Effector CD8-positive, alpha-beta T cell (primary cell): ENCODE results near the gene SNX13.

ENCODE experiments used
- DNase-seq: peaks from one replicate; lab custom pipeline; 2025; lab: John Stamatoyannopoulos, UW

SNX13 gene

GRCh38 chr7:17774716-17775288 is 165.5 kb downstream of the SNX13 start:
- no peak for DNase-seq

- DNase-seq: no peak
Measured at GRCh38 chr7:17774248-17774647, 166.0 kb downstream of the SNX13 start.

GRCh38 chr7:17773289-17773626 is 167.0 kb downstream of the SNX13 start:
- no peak for DNase-seq

- no peak for DNase-seq
Measured at GRCh38 chr7:17772581-17773288, 167.6 kb downstream of the SNX13 start.

GRCh38 chr7:17771901-17772408 is 168.3 kb downstream of the SNX13 start:
- no peak for DNase-seq

GRCh38 chr7:17770710-17771375 is 169.5 kb downstream of the SNX13 start:
- no peak for DNase-seq

- peak; percentile 1 for DNase-seq
Measured at GRCh38 chr7:17769918-17770317, 170.4 kb downstream of the SNX13 start.

- DNase-seq: no peak
Measured at GRCh38 chr7:17758008-17758407, 182.3 kb downstream of the SNX13 start.

- DNase-seq: no peak
Measured at GRCh38 chr7:17746020-17746530, 194.2 kb downstream of the SNX13 start.

- no peak for DNase-seq
Measured at GRCh38 chr7:17745610-17746009, 194.7 kb downstream of the SNX13 start.

- DNase-seq: no peak
Measured at GRCh38 chr7:17743316-17743715, 197.0 kb downstream of the SNX13 start.

GRCh38 chr7:17741426-17741825 is 198.9 kb downstream of the SNX13 start:
- DNase-seq: no peak
